Measurements from ENCODE around the gene KRT8. TPM values are rescaled to one million over a fixed set of nuclear protein-coding genes. Genes with fewer than 3 reads are reported as not detected.

KRT8 gene
- total and polyA plus RNA-seq, 10 of the 15 experiments (the other 5 are each of a cell fraction or from before 2014, with no cell fraction given): 0.11 to 5.6 (median 0.37) TPM; not detected in 1

DNA sequence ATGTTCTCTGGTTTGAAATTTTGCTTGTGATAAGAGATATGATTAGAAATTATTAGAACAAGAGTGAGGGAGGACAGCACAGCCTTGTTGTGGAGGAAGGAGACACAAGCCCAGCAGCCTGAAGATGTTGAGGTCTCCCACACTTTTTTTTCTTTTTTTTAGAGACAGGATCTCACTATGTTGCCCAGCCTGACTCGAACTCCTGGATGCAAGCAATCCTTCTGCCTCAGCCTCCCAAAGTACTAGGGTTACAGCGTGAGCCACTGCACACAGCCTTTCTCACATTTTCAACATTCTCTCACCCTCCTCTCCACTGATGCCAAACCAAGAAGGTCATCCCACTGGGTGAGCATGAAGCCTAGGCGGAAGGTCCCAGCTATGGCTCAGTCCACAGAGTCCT, 4.9 kb upstream of the KRT8 start (continued):
- TF ChIP-seq ATF2 (IDR thresholded peaks at IDR 0.05; ENCODE audit: low read length): no peak

DNA sequence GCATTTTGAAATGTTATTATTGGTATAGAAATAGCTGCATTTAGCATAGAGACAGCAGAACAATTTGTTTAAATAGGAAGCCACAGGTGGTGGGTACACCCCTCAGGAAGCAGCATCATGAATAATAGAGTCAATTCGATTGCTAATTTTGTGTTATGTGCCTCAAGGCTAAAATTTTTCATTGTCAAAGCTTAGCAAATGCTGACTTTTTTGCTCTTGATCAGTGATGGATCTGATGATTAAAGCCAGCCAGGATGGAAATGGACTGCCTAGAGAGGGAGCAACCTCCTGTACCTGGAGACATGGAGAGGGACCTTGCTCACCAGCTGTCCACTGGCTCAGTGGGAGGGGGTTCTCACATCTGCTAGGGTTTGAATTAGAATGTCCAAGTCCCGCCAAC, 4.5 kb upstream of the KRT8 start:
- ChIA-PET SMC1A (ENCODE audit: uncharacterized antibody, unreplicated experiment) (interaction anchor here (1.4 kb wide), 1 partner anchor 24 kb away, joined by 4 read pairs; no protein-coding TSS in a partner anchor), POLR2A (no interaction called here), CTCF (interaction anchor here (0.5 to 1.8 kb wide), 3 partner anchors 24 to 1560 kb away, joined by 3 to 11 read pairs (median 3); no protein-coding TSS in a partner anchor), RAD21 (ENCODE audit: unreplicated experiment) (interaction anchor here (0.9 to 1.8 kb wide), 2 partner anchors 24 to 36 kb away, joined by 3 to 5 read pairs; no protein-coding TSS in a partner anchor)
- peaks cover 12% of the 10 kb centered on the region for H3K4me1 ChIP-seq (ENCODE audit: control insufficient read depth, insufficient read depth, low read length)
- no peak overlapping the region for H3K9ac ChIP-seq (ENCODE audit: control insufficient read depth, insufficient read depth, low read length)
- H3K9me3 ChIP-seq (replicated peaks; ENCODE audit: control insufficient read depth, insufficient read depth, low read length): no peaks in the 10 kb centered on the region
- no peak overlapping the region for H3K27ac ChIP-seq (ENCODE audit: control insufficient read depth, insufficient read depth)
- no peak overlapping the region for H2AFZ ChIP-seq (ENCODE audit: control insufficient read depth, low read depth, low read length)
- 12% methylated on average over 2 of the region's 2 CpGs for WGBS (ENCODE audit: insufficient coverage, insufficient replicate concordance, low lambda C conversion rate, missing lambda C conversion rate)
- intact Hi-C loops (cut with micrococcal nuclease; ENCODE audit: unreplicated experiment): no loop called here
- H3K4me2 ChIP-seq (ENCODE audit: control insufficient read depth, insufficient read depth): no peak overlapping the region
- ATAC-seq: no peak
- H3K4me3 ChIP-seq: no peak overlapping the region
- no peak for FAIRE-seq
- no peaks in the 10 kb centered on the region for H4K20me1 ChIP-seq (ENCODE audit: control insufficient read depth, insufficient read depth)
- in situ Hi-C loops (cut with MboI): no loop called here
- no peaks in the 10 kb centered on the region for H3K79me2 ChIP-seq (ENCODE audit: control insufficient read depth, insufficient read depth, low read length)
- no peak for DNase-seq (ENCODE audit: low read depth, low spot score)
- BruUV-seq (replicated peaks): no TSS peak
- H3K36me3 ChIP-seq (ENCODE audit: control insufficient read depth in 2 of 2, insufficient read depth in 2 of 2, low read length in 1 of 2): no peaks in the 10 kb centered on the region; a peak in 1 of 4 replicates
- peaks cover 0 to 3% of the 10 kb centered on the region in 2 experiments; a peak in 3 of 4 replicates for H3K27me3 ChIP-seq (replicated peaks in 1 of 2; ENCODE audit: control insufficient read depth in 2 of 2, insufficient read depth in 2 of 2, low read length in 1 of 2)
- TF ChIP-seq, protein P1, sequence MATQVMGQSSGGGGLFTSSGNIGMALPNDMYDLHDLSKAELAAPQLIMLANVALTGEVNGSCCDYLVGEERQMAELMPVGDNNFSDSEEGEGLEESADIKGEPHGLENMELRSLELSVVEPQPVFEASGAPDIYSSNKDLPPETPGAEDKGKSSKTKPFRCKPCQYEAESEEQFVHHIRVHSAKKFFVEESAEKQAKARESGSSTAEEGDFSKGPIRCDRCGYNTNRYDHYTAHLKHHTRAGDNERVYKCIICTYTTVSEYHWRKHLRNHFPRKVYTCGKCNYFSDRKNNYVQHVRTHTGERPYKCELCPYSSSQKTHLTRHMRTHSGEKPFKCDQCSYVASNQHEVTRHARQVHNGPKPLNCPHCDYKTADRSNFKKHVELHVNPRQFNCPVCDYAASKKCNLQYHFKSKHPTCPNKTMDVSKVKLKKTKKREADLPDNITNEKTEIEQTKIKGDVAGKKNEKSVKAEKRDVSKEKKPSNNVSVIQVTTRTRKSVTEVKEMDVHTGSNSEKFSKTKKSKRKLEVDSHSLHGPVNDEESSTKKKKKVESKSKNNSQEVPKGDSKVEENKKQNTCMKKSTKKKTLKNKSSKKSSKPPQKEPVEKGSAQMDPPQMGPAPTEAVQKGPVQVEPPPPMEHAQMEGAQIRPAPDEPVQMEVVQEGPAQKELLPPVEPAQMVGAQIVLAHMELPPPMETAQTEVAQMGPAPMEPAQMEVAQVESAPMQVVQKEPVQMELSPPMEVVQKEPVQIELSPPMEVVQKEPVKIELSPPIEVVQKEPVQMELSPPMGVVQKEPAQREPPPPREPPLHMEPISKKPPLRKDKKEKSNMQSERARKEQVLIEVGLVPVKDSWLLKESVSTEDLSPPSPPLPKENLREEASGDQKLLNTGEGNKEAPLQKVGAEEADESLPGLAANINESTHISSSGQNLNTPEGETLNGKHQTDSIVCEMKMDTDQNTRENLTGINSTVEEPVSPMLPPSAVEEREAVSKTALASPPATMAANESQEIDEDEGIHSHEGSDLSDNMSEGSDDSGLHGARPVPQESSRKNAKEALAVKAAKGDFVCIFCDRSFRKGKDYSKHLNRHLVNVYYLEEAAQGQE (IDR thresholded peaks at IDR 0.05; ENCODE audit: low read depth, low read length): no peak
- TF ChIP-seq YBX1 (IDR thresholded peaks at IDR 0.05) (no peak), ZNF217 (IDR thresholded peaks at IDR 0.05) (no peak), NKRF (conservative IDR thresholded peaks at IDR 0.05) (no peak), SKIL (IDR thresholded peaks at IDR 0.05; ENCODE audit: low read depth, poor library complexity, severe bottlenecking) (no peak), ZNF384 (IDR thresholded peaks at IDR 0.05; ENCODE audit: borderline replicate concordance, low read depth, low read length) (no peak), USF2 (IDR thresholded peaks at IDR 0.05; ENCODE audit: borderline replicate concordance, low read depth, low read length) (no peak), SPI1 (IDR thresholded peaks at IDR 0.05; ENCODE audit: borderline replicate concordance, insufficient read depth, low read depth, low read length) (no peak), FOXM1 (IDR thresholded peaks at IDR 0.05; ENCODE audit: low read depth, low read length) (no peak), NFIC (IDR thresholded peaks at IDR 0.05; ENCODE audit: low read depth, low read length) (no peak), NBN (IDR thresholded peaks at IDR 0.05) (no peak), RAD51 (IDR thresholded peaks at IDR 0.05) (no peak)

Measured in GM12878 (cell line).